Measurements from ENCODE around the gene TRMU. TPM values are rescaled to one million over a fixed set of nuclear protein-coding genes. Genes with fewer than 3 reads are reported as not detected.

TRMU gene
- total and polyA plus RNA-seq, 2 of the 4 experiments (the other 2 are of a cell fraction): 19.0 to 36.4 TPM

- no peaks in the 10 kb centered on the region for H3K9me3 ChIP-seq (ENCODE audit: control insufficient read depth, insufficient read depth, low read length)
- dilution Hi-C loops (cut with HindIII; ENCODE audit: low sequenced_read_pairs, unreplicated experiment) (no loop called here), in situ Hi-C loops (cut with MboI; ENCODE audit: low sequenced_read_pairs) (no loop called here), intact Hi-C loops (cut with micrococcal nuclease) (no loop called here)
- H3K9ac ChIP-seq (ENCODE audit: low read depth, low read length): no peak overlapping the region
- H3K56ac ChIP-seq (ENCODE audit: extremely low read depth, insufficient read depth, low read length): no peak overlapping the region
- POLR2A ChIA-PET (ENCODE audit: unreplicated experiment): no interaction called here
- H2BK15ac ChIP-seq (ENCODE audit: low read depth, low read length): no peak overlapping the region
- BruUV-seq (replicated peaks): no TSS peak
- no peak overlapping the region for H2BK120ac ChIP-seq (ENCODE audit: low read depth, low read length)
- H4K8ac ChIP-seq (ENCODE audit: low read depth in 2 of 2, low read length in 2 of 2): no peak overlapping the region
- H2BK5ac ChIP-seq (ENCODE audit: low read depth, low read length, poor library complexity, severe bottlenecking): no peak overlapping the region
- H4K91ac ChIP-seq (ENCODE audit: insufficient read depth, low read depth, low read length): no peak overlapping the region
- H2BK20ac ChIP-seq (ENCODE audit: low read depth, low read length): no peak overlapping the region
- H2AK9ac ChIP-seq (replicated peaks; ENCODE audit: low read depth, low read length, poor library complexity): no peak overlapping the region
- DNase-seq (no peak), ATAC-seq (ENCODE audit: low read depth) (no peak)
- H3K79me1 ChIP-seq (ENCODE audit: low read depth in 1 of 2, low read length in 2 of 2): peaks cover 0 to 7% of the 10 kb centered on the region in 2 experiments; a peak in 2 of 4 replicates
- no peak overlapping the region for H3K27ac ChIP-seq (ENCODE audit: insufficient read depth, low read length)
- no peak overlapping the region for H3K4ac ChIP-seq (ENCODE audit: low read depth, low read length)
- no peak overlapping the region for H3K14ac ChIP-seq (replicated peaks; ENCODE audit: low read depth, low read length)
- peaks cover 23% of the 10 kb centered on the region for H3K36me3 ChIP-seq (ENCODE audit: control insufficient read depth, insufficient read depth, low read length)
- no peak overlapping the region for H2AFZ ChIP-seq (replicated peaks; ENCODE audit: low read length, poor library complexity)
- H4K20me1 ChIP-seq (ENCODE audit: insufficient read depth, low read length): no peaks in the 10 kb centered on the region
- H3K18ac ChIP-seq (ENCODE audit: low read depth, low read length): no peak overlapping the region
- H3K4me2 ChIP-seq (ENCODE audit: low read depth, low read length): no peak overlapping the region
- H2AK5ac ChIP-seq (ENCODE audit: low read depth, low read length): no peak overlapping the region
- no peak overlapping the region for H4K5ac ChIP-seq (ENCODE audit: low read depth, low read length)
- CTCF ChIA-PET: no interaction called here
- 93% methylated on average over 3 of the region's 4 CpGs; no CpG with 5 or more reads in 1 of the 2 experiments for WGBS, 2 experiments (ENCODE audit: extremely low coverage in 2 of 2, insufficient read length in 1 of 2)
- H3K27me3 ChIP-seq (ENCODE audit: control insufficient read depth, insufficient read depth, low read length): no peaks in the 10 kb centered on the region
- H3K9me1 ChIP-seq (ENCODE audit: insufficient read depth, low read length): no peaks in the 10 kb centered on the region
- no peak for TF ChIP-seq FOS (IDR thresholded peaks at IDR 0.05; ENCODE audit: low read depth, low read length)
- no peak for TF ChIP-seq SMC3 (IDR thresholded peaks at IDR 0.05; ENCODE audit: low read depth, low read length)
- no peak for TF ChIP-seq RAD21 (IDR thresholded peaks at IDR 0.05; ENCODE audit: low read length)
- H3K4me1 ChIP-seq (ENCODE audit: control insufficient read depth, insufficient read depth, low read length): no peaks in the 10 kb centered on the region
- no peak overlapping the region for H3K23ac ChIP-seq (ENCODE audit: low read depth, low read length)
- H3K4me3 ChIP-seq (ENCODE audit: insufficient read depth, low read depth, low read length): no peak overlapping the region
Observed at GRCh38 chr22:46330426-46330825, 5.1 kb upstream of the TRMU start.
